Spleen (tissue), 11 donors: ENCODE data around the gene SMARCA4. TPM values are rescaled to one million over a fixed set of nuclear protein-coding genes. Genes with fewer than 3 reads are reported as not detected.

Source experiments
- DNase-seq: peaks from one replicate; pipeline ENCODE4 v3.0.0-alpha.2; 2020
- H3K27ac ChIP-seq, 8 donors: fragments of 200-600 bp; sonication (generic) in 7 of 8; 1 replicate in 4 of 8; 2 replicates in 4 of 8; pipeline versions ENCODE4 v1.5.0 to v1.8.0; 2016 to 2021; ENCODE audit warnings: inconsistent platforms in 4 of 8, mild to moderate bottlenecking in 4 of 8, moderate library complexity in 1 of 8
- H3K27me3 ChIP-seq, 7 donors: fragments of 200-600 bp; sonication (generic) in 6 of 7; replicated peaks in 1 of 7; 1 replicate in 4 of 7; 2 replicates in 3 of 7; pipeline versions ENCODE4 v1.5.0 to v1.8.0; 2016 to 2021; ENCODE audit warnings: inconsistent platforms in 3 of 7, mild to moderate bottlenecking in 1 of 7
- H3K36me3 ChIP-seq, 6 donors: fragments of 200-600 bp; sonication (generic) in 5 of 6; 1 replicate in 4 of 6; 2 replicates in 2 of 6; pipeline versions ENCODE4 v1.5.0 to v1.8.0; 2016 to 2021; ENCODE audit warnings: inconsistent platforms in 2 of 6
- H3K4me1 ChIP-seq, 6 donors: fragments of 200-600 bp; sonication (generic) in 5 of 6; 1 replicate in 3 of 6; 2 replicates in 3 of 6; pipeline versions ENCODE4 v1.5.0 to v1.8.0; 2016 to 2021; ENCODE audit warnings: inconsistent platforms in 3 of 6
- H3K4me3 ChIP-seq, 8 donors: fragments of 200-600 bp; sonication (generic) in 7 of 8; 1 replicate in 4 of 8; 2 replicates in 4 of 8; pipeline versions ENCODE4 v1.5.0 to v1.8.0; 2016 to 2021; ENCODE audit warnings: inconsistent platforms in 4 of 8, mild to moderate bottlenecking in 4 of 8, moderate library complexity in 2 of 8
- H3K9me3 ChIP-seq, 8 donors: fragments of 200-600 bp; sonication (generic) in 7 of 8; 1 replicate in 4 of 8; 2 replicates in 4 of 8; pipeline versions ENCODE4 v1.5.0 to v1.8.0; 2016 to 2021; ENCODE audit warnings: inconsistent platforms in 4 of 8
- POLR2A ChIP-seq, 3 donors: fragments of 450-650 bp; IDR thresholded peaks; one replicate each; pipeline ENCODE4 v1.5.1; 2017; ENCODE audit warnings: antibody characterized with exemption in 3 of 3, mild to moderate bottlenecking in 1 of 3
- POLR2AphosphoS5 ChIP-seq, 3 donors: sonication (generic); formaldehyde crosslinking; IDR thresholded peaks; one replicate each; pipeline ENCODE4 v1.5.1; 2017; ENCODE audit warnings: antibody characterized with exemption in 3 of 3
- WGBS, 5 donors: extraction: QIAGEN DNeasy Blood & Tissue Kit in 3 of 5; methylation state at CpG; one replicate each; pipeline versions ENCODE4 v1.1.5 to v1.1.7; 2013 to 2018; 5-methylcytosine and 5-hydroxymethylcytosine counted together
- intact Hi-C: fragments of 100-400 bp; cut with DNase I; formaldehyde crosslinking; loops from one replicate; pipeline ENCODE4 v1.15.0; 2023; ENCODE audit warnings: low total_unique reads
- polyA plus RNA-seq, 3 donors: library from polyadenylated mRNA; stranded (reverse); fragments of 200-250 nt; gene quantifications; one replicate each; pipeline ENCODE4 v1.2.1, GENCODE V29; 2013
- total RNA-seq, 7 donors: library from RNA; depleted of rRNA in 3 of 7; stranded (reverse); fragments of >200 nt in 3 of 7; fragmentation: NEBNext Ultra II Directional in 4 of 7; extraction: Animal tissue kit (Norgen Biotek cat#: 25700) in 4 of 7; gene quantifications; one replicate each; pipeline versions ENCODE4 v1.1.0 to v1.2.1, GENCODE V29; 2016 to 2021
- TF ChIP-seq, protein P1 (sequence below), 11 experiments: fragments of 200-600 bp in 7 of 11; fragments of 450-650 bp in 4 of 11; sonication (generic) in 4 of 11; IDR thresholded peaks in 8 of 11; conservative IDR thresholded peaks in 3 of 11; 1 replicate in 7 of 11; 2 replicates in 4 of 11; pipeline versions ENCODE4 v1.4.0 to v1.8.0; 2016 to 2021; ENCODE audit warnings: antibody characterized with exemption in 11 of 11, inconsistent platforms in 4 of 11, mild to moderate bottlenecking in 1 of 11
- donor health status: healthy with polysubstance abuse.
- donor health status: DM: no; HTN: no; CAD: no; lungs with moderate emphysema.
- donor health status: DM: no; HTN: no; CAD: no.
- donor health status: Bipolar disorder and iron deficiency.
- donor health status: healthy.
- donor health status: DM: no; HTN: no; CAD: no.
- donor health status: DM: yes; HTN: yes; CAD: no.

The SMARCA4 gene
- total and polyA plus RNA-seq, 10 donors = 41.6 to 95.6 (median 65.8) TPM

DNA sequence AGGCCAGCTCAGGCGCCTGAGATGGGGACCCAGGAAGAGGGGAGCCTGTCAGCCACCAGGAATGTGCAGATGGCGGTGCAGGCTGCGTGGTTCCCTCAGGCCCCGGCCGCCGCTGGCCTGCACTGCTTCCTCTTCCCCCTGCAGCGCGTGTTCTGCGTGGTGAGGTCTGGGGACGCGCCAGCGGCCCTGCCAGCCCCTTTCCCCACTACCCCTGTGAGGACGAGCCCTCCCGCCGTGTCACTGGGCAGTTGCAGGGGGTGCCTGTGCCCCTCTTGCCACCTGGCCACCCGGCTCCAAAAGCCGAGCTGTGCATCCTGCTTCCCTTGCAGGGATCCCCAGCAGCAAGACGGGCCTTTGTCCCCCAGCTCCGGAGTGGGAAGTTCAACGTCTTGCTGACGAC lies 58.4 kb downstream of the SMARCA4 start:
- 81 to 97% (median 94%) methylated on average over 6 to 21 of the region's 21 CpGs for WGBS, 5 donors
- Histone ChIP-seq H3K4me1 (no peaks in the 10 kb centered on the region), H3K36me3 (peaks cover 4 to 100% (median 99%) of the 10 kb centered on the region in 6 donors), H3K27ac (no peak overlapping the region), H3K27me3 (no peaks in the 10 kb centered on the region), H3K9me3 (no peaks in the 10 kb centered on the region), H3K4me3 (no peak overlapping the region)
- TF ChIP-seq POLR2AphosphoS5 (IDR thresholded peaks at IDR 0.05) (peak in 1 of 3 donors; percentile 24), POLR2A (IDR thresholded peaks at IDR 0.05) (no peak)
- TF ChIP-seq, protein P1, sequence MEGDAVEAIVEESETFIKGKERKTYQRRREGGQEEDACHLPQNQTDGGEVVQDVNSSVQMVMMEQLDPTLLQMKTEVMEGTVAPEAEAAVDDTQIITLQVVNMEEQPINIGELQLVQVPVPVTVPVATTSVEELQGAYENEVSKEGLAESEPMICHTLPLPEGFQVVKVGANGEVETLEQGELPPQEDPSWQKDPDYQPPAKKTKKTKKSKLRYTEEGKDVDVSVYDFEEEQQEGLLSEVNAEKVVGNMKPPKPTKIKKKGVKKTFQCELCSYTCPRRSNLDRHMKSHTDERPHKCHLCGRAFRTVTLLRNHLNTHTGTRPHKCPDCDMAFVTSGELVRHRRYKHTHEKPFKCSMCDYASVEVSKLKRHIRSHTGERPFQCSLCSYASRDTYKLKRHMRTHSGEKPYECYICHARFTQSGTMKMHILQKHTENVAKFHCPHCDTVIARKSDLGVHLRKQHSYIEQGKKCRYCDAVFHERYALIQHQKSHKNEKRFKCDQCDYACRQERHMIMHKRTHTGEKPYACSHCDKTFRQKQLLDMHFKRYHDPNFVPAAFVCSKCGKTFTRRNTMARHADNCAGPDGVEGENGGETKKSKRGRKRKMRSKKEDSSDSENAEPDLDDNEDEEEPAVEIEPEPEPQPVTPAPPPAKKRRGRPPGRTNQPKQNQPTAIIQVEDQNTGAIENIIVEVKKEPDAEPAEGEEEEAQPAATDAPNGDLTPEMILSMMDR (IDR thresholded peaks at IDR 0.05 in 8 of 11, conservative IDR thresholded peaks at IDR 0.05 in 3 of 11) = no peak
- no peak for DNase-seq
- intact Hi-C loops = no loop called here

DNA sequence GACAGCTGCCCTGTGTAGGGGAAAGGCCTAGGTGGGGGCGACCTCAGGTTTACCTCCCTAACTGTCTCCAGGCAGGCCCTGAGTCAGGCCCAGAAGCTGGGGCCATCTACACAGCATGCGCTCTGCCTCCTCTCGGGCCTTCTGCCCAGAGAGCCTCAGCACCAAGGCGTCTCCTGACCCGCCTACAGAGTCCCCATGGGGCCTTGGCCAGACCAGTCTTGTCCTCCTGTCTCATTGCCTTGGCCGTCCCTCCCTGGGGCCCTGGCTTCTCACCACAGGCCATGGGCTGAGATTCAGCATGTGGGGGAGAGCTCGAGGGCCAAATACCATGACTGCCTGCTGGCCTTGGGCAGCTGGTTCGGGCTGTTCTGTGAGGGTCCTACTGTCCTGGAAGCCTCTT lies 59.0 kb downstream of the SMARCA4 start:
- Histone ChIP-seq H3K9me3 (no peaks in the 10 kb centered on the region), H3K36me3 (peaks cover 4 to 100% (median 99%) of the 10 kb centered on the region in 6 donors), H3K27me3 (no peaks in the 10 kb centered on the region), H3K27ac (no peak overlapping the region), H3K4me3 (no peak overlapping the region), H3K4me1 (no peaks in the 10 kb centered on the region)
- intact Hi-C loops = no loop called here
- WGBS, 5 donors = 88 to 99% (median 93%) methylated on average over 8 of the region's 8 CpGs
- peak in 2 of 3 donors; percentile 10 to 11 for TF ChIP-seq POLR2AphosphoS5 (IDR thresholded peaks at IDR 0.05)
- TF ChIP-seq, protein P1 (IDR thresholded peaks at IDR 0.05 in 8 of 11, conservative IDR thresholded peaks at IDR 0.05 in 3 of 11) = no peak
- no peak for DNase-seq

DNA sequence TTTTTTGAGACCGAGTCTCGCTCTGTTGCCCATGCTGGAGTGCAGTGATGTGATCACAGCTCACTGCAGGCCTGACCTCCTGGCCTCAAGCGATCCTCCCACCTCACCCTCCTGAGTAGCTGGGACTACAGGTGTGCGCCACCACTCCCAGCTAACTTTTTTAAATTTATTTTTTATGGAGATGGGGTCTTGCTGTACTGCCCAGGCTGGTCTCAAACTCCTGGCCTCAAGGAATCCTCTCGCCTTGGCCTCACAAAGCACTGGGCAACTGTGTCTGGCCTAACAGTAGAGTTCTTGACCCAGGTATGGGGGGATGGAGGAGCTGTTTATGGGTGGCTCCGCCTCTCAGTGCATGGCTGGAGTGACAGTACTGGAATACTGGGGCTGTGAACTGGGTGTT lies 59.6 kb downstream of the SMARCA4 start:
- intact Hi-C loops = no loop called here
- peaks cover 4 to 100% (median 99%) of the 10 kb centered on the region in 6 donors for H3K36me3 ChIP-seq

DNA sequence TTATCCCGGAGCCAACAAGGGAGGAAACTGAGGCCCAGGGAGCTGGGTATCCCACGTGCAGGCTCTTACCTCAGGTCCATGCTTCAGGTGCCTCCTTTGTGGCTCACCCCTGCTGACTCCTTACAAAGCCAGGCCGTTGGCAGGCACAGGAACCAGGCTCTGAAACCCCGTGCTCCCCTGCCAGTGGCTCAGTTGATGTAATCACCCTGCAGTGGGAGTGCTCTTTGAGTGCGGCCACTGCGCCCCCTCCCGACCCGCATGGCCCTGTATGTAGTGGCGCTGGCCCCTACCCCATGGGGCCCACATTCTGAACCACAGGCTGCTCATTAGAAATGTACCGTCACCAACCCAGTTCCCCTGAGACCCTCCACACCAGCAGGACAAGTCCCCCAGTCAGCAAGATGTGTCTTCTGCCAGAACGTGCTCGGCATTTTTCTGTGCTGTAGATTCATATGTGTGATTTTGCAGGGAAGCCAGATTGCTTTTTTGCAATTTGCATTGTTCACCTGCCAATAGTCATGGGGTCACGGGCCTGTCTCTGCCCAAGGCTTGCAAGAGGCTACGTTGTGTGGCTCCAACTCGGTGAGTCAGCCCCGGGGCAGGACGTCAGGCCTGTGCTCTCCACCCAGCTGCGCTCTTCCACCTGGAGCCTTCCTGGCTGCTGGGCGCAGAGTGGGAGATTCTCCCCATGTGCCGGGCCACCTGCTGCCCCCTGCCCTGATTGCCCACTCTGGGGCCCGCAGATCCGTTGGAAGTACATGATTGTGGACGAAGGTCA lies 60.3 kb downstream of the SMARCA4 start:
- no peak for DNase-seq
- WGBS, 5 donors = 90 to 96% (median 93%) methylated on average over 13 to 23 of the region's 23 CpGs
- no peak overlapping the region for H3K4me3 ChIP-seq
- H3K27ac ChIP-seq = no peak overlapping the region
- TF ChIP-seq, protein P1 (IDR thresholded peaks at IDR 0.05 in 8 of 11, conservative IDR thresholded peaks at IDR 0.05 in 3 of 11) = no peak
- TF ChIP-seq POLR2AphosphoS5 (IDR thresholded peaks at IDR 0.05) = no peak
- intact Hi-C loops = no loop called here
- peaks cover 4 to 100% (median 99%) of the 10 kb centered on the region in 6 donors for H3K36me3 ChIP-seq
- H3K4me1 ChIP-seq = no peaks in the 10 kb centered on the region
- H3K9me3 ChIP-seq = no peaks in the 10 kb centered on the region
- H3K27me3 ChIP-seq = no peaks in the 10 kb centered on the region

More for the DNA sequence above, 59.6 kb downstream of the SMARCA4 start:
- DNase-seq = no peak
- H3K27ac ChIP-seq = no peak overlapping the region
- 93 to 99% (median 97%) methylated on average over 6 of the region's 6 CpGs for WGBS, 5 donors
- TF ChIP-seq, protein P1 (IDR thresholded peaks at IDR 0.05 in 8 of 11, conservative IDR thresholded peaks at IDR 0.05 in 3 of 11) = no peak
- TF ChIP-seq POLR2AphosphoS5 (IDR thresholded peaks at IDR 0.05) (no peak), POLR2A (IDR thresholded peaks at IDR 0.05) (no peak)
- H3K4me1 ChIP-seq = no peaks in the 10 kb centered on the region
- no peak overlapping the region for H3K4me3 ChIP-seq
- H3K9me3 ChIP-seq = no peaks in the 10 kb centered on the region
- H3K27me3 ChIP-seq = no peaks in the 10 kb centered on the region
